ENCODE data around the gene NDUFB11. TPM values are rescaled to one million over a fixed set of nuclear protein-coding genes. Genes with fewer than 3 reads are reported as not detected.

NDUFB11 gene
- total RNA-seq, 1 experiment from 2014 or later, result 92.7 TPM

DNA sequence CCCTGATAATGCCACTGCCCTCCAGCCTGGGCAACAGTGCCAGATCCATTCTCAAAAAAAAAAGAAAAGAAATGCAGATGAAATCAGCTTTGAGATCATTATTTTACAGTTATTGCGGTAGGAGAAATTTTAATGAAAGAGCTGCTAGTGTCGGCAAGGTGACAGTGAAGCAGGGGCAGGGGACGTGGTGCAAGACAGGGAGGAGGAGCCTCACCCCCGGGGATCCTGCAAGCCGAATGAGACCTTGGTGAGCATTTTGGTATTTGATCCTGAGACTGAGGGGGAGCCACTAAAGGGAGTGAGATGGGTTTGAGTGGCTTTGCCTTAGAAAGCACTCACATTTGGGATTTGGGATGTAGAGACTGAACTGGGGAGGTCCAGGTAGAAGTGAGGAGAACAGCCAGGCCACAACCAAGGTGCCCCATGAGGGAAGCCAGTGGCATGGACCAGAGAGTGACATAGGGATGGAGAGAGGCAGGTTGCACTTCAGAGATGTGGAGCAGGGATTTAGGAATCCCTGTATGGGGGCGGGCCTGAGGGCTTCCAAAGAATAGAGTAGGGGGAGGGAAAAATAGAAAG is 24.1 kb upstream of the NDUFB11 start:
- Histone ChIP-seq H3K27me3 (no peaks in the 10 kb centered on the region), H3K36me3 (no peaks in the 10 kb centered on the region), H3K27ac (no peak overlapping the region), H3K4me3 (no peak overlapping the region), H3K4me1 (no peaks in the 10 kb centered on the region), H3K9me3 (replicated peaks) (no peaks in the 10 kb centered on the region)
- DNase-seq, result no peak

DNA sequence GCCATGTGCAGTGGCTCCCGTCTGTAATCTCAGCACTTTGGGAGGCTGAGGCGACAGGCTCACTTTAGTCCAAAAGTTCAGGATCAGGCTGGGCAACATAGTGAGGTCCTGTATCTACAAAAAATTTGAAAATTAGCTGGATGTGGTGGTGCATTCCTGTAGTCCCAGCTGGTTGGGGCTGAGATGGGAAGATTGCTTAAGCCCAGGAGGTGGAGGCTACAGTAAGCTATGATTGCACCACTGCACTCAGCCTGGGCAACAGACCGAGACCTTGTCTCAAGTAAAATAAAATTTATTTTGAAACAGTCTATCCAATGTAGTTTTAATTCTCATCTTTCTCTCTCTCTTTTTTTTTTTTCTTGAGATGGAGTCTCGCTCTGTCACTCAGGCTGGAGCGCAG is 21.6 kb upstream of the NDUFB11 start:
- Histone ChIP-seq H3K4me3 (no peak overlapping the region), H3K9me3 (replicated peaks) (no peaks in the 10 kb centered on the region), H3K27ac (no peak overlapping the region), H3K27me3 (no peaks in the 10 kb centered on the region), H3K4me1 (no peaks in the 10 kb centered on the region), H3K36me3 (no peaks in the 10 kb centered on the region)
- DNase-seq, result no peak

DNA sequence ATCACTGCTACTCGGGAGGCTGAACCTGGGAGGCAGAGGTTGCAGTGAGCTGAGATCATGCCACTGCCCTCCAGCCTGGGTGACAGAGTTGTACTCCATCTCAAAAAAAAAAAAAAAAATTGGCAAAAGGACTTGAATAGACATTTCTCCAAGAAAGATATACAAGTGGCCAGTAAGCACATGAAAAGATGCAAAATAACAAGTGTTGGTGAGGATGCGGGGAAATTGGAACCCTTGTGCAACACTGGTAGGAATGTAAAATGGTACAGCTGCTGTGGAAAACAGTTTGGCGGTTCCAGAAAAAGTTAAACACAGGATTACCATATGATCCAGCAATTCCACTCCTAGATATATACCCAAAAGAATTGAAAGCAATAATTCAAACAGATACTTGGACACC is 19.9 kb upstream of the NDUFB11 start:
- no peaks in the 10 kb centered on the region for H3K4me1 ChIP-seq
- no peaks in the 10 kb centered on the region for H3K9me3 ChIP-seq (replicated peaks)
- H3K36me3 ChIP-seq, result no peaks in the 10 kb centered on the region
- H3K27me3 ChIP-seq, result no peaks in the 10 kb centered on the region
- DNase-seq, result no peak
- H3K27ac ChIP-seq, result no peak overlapping the region
- H3K4me3 ChIP-seq, result no peak overlapping the region

DNA sequence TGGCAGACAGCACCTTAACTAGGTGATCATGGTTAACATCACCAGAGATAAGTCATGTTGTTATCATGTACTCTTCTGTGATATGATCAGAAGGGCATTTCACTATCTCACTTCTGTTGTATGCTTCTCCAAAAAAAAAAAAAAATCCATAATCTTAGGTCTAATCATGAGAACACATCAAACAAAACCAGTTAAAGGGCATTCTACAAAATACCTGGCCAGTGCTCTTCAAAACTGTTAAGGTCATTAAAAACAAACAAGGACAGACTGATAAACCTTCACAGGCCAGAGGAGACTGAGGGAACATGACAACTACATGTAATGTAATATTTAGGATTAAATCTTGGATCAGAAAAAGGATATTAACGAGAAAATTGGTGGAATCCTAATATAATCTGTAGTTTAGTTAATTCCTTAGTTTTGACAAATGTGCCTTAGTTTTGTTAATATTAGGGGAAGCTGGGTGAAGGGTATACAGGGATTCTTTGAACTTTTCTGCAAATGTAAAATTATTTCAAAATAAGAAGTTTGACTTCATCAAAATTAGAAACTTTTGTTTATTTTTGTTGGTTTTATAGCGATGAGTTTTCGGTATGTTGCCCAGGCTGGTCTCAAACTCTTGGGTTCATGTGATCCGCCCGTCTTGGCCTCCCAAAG is 18.6 kb upstream of the NDUFB11 start:
- Histone ChIP-seq H3K9me3 (replicated peaks) (no peaks in the 10 kb centered on the region), H3K4me3 (no peak overlapping the region), H3K27me3 (no peaks in the 10 kb centered on the region), H3K27ac (no peak overlapping the region), H3K36me3 (no peaks in the 10 kb centered on the region), H3K4me1 (no peaks in the 10 kb centered on the region)
- no peak for DNase-seq

DNA sequence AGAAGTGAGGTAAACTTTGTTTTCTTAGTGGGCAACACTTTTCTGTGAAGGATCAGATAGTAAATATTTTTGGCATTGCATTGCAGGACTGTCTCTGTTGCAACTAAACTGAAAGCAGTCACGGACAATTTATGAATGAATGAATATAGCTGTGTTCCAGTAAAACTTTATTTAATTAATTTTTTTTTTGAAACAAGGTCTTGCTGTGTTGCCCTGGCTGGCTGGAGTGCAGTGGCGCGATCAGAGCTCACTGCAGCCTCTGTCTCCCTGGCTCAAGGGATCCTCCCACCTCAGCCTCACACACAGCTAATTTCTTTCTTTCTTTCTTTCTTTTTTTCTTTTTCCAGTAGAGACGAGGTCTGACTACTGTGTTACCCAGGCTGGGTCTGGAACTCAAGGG is 16.3 kb upstream of the NDUFB11 start:
- H3K27ac ChIP-seq, result no peak overlapping the region
- no peaks in the 10 kb centered on the region for H3K27me3 ChIP-seq
- peaks cover 3% of the 10 kb centered on the region; the same call in 1 of the 2 replicates for H3K36me3 ChIP-seq
- no peaks in the 10 kb centered on the region for H3K4me1 ChIP-seq
- DNase-seq, result no peak
- no peak overlapping the region for H3K4me3 ChIP-seq
- no peaks in the 10 kb centered on the region for H3K9me3 ChIP-seq (replicated peaks)

DNA sequence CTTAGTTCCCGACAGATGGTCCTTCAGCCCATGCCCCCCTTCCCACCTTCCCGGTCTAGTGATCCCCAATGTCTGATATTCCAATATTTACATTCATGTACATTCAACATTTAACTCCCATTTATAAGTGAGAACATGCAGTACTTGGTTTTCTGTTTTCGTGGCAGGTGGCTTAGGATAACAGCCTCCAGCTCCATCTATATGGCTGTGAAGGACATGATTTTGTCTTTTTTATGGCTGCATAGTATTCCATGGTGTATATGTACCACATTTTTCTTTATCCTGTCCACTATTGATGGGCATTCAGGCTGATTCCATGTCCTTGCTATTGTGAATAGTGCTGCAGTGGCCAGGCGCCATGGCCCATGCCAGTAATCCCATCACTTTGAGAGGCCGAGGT is 14.3 kb upstream of the NDUFB11 start:
- Histone ChIP-seq H3K27ac (no peak overlapping the region), H3K9me3 (replicated peaks) (no peaks in the 10 kb centered on the region), H3K27me3 (no peaks in the 10 kb centered on the region), H3K4me1 (no peaks in the 10 kb centered on the region), H3K36me3 (peaks cover 9% of the 10 kb centered on the region), H3K4me3 (no peak overlapping the region)
- DNase-seq, result no peak

DNA sequence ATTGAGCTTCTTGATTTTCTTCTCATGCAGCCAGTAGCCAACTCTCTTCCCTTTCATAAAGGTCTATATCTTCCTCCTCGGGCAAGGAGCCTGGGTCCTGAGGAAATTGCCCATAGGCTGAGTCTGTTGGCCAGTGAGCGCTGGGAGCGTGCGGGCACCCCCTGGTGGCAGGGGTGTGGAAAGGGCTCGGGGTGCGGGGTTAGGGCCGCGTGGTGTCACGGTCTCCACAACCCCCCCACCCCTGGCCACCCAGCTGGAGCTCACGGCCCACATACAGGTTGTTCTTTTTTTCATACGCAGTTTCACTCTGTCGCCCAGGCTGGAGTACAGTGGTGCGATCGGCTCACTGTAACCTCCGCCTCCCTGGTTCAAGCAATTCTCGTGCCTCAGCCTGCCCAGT is 13.6 kb upstream of the NDUFB11 start:
- DNase-seq, result no peak
- H3K4me3 ChIP-seq, result no peak overlapping the region
- H3K9me3 ChIP-seq (replicated peaks), result no peaks in the 10 kb centered on the region
- no peaks in the 10 kb centered on the region for H3K27me3 ChIP-seq
- H3K4me1 ChIP-seq, result no peaks in the 10 kb centered on the region
- H3K36me3 ChIP-seq, result peaks cover 9% of the 10 kb centered on the region
- H3K27ac ChIP-seq, result no peak overlapping the region

DNA sequence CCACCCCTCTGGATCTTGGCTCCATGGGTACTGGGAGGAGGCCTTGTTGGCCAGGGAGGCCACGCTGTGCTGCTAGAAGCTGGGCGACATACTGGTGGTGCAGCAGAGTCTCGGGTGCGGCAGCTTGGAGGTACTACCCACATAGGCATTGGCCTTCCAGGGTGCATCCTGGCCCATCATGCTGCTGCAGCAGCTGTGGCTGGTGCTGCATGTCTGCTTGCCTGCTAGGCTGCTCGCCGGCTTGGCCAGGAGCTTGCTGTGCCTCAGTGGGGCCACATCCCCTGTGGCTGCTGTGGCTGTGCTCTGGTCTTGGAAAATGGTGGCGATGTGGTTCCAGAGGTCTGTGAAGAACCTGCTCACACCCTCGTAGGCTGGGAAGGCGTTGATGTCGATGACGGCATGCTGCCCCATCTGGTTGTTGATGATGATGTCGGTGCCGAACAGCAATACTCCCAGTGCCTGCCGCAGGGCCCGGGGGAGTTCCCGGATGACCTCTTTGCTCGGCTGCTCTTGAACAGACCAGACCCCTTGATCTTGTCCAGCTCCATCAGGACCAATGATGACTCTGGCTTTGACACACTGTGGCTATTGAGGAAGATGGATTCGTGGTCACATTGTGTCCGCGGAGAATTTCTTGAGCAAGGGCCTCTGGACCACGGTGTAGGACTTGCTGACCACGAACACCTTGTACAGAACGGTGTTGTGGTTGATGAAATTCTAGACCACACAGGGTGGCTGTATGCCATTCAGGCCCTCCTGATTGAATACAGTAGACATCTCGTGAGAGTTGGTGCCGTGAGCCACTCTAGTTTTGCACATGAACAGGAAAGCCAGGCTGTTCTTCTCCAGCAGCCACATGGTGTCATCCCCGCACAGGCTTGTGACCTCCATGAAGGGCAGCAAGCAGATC is 12.4 kb upstream of the NDUFB11 start:
- Histone ChIP-seq H3K9me3 (replicated peaks) (no peaks in the 10 kb centered on the region), H3K27ac (no peak overlapping the region)
- no peak for DNase-seq

DNA sequence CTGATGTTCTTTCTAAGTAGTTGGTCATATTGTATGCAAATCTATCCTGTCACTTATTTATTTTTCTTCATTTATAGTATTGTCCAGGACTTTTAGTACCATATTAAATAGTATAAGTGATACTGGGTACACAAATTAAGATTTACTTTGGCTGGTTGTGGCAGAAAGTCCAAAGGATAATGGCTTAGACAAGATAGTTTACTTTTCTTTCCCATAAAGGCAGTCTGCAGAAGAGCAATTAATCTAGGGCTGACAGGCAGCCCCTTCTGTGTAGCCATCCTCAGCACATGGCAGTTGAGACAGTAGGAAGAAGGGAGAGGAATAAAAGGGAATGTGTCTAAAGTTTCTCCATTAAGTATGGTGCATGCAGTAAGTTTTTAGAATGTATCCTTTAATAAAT is 6.9 kb upstream of the NDUFB11 start:
- Histone ChIP-seq H3K9me3 (replicated peaks) (no peaks in the 10 kb centered on the region), H3K4me3 (no peak overlapping the region), H3K36me3 (peaks cover 6% of the 10 kb centered on the region; the same call in 1 of the 2 replicates), H3K4me1 (no peaks in the 10 kb centered on the region), H3K27me3 (no peaks in the 10 kb centered on the region), H3K27ac (no peak overlapping the region)
- no peak for DNase-seq

More for the DNA sequence above, 12.4 kb upstream of the NDUFB11 start:
- no peaks in the 10 kb centered on the region for H3K4me1 ChIP-seq
- H3K4me3 ChIP-seq, result no peak overlapping the region
- peaks cover 9% of the 10 kb centered on the region for H3K36me3 ChIP-seq
- no peaks in the 10 kb centered on the region for H3K27me3 ChIP-seq

DNA sequence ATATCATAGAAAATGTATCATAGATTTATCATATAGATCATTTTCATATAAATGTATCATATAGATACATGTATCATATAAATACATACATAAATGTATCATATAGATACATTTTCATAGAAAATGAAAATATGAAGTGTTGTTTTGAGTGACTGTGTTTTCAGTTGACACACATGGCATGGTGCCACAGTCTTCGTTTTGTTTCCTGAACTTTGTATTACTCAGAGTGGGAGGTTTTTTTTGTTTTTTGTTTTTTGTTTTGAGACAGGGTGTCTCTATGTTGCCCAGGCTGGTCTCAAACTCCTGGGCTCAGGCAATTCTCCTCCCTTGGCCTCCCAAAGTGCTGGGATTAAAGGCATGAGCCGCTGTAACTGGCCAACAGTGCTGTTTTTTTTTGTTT is 4.4 kb upstream of the NDUFB11 start:
- Histone ChIP-seq H3K4me1 (no peaks in the 10 kb centered on the region), H3K4me3 (no peak overlapping the region), H3K27me3 (no peaks in the 10 kb centered on the region), H3K36me3 (no peaks in the 10 kb centered on the region), H3K27ac (no peak overlapping the region), H3K9me3 (replicated peaks) (no peaks in the 10 kb centered on the region)
- DNase-seq, result no peak

DNA sequence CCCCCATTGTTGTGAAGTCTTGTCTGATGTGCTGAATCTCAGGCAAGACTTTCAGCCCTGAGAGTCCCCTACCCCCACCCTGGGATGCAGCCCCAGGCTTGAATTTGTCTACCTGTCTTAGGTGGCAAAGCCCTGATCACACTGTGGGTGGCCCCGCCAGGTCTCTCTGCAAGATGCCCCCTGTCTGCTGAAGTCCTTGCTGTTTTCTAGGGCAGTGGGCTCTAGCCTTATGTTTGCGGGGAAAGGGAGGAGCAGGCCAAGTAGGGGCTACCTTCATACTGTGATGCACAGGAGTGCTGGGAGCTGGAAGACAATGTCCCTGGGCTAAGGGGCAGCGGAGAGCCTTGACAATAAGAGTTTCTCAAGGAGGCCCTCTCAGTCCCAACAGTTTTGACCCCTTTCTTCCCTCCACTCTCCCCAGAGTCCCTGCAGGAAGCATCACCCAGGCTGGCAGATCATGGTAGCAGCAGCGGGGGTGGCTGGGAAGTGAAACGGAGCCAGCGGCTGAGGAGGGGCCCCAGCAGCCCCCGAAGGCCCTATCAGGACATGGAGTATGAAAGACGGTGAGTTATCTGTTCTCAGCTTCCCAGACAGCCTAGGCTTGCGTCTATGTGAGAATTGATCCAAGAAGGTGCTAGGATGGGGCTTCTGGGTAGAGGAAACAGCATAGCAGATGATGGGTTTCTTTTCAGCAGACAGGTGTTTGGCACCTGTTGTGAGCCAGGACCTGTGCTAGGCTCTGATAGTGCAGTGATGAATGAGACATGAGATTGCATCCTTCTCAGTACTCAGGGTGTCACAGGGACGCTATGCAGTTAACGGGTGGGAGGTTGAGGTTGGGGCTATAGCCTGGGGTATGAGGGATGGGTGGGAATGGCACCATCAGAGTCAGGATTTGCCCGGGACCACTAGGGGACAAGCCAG is 2.7 kb upstream of the NDUFB11 start:
- H3K27ac ChIP-seq, result no peak overlapping the region
- H3K36me3 ChIP-seq, result no peaks in the 10 kb centered on the region
- H3K4me3 ChIP-seq, result no peak overlapping the region
- no peaks in the 10 kb centered on the region for H3K4me1 ChIP-seq
- H3K27me3 ChIP-seq, result no peaks in the 10 kb centered on the region
- DNase-seq, result no peak
- no peaks in the 10 kb centered on the region for H3K9me3 ChIP-seq (replicated peaks)

DNA sequence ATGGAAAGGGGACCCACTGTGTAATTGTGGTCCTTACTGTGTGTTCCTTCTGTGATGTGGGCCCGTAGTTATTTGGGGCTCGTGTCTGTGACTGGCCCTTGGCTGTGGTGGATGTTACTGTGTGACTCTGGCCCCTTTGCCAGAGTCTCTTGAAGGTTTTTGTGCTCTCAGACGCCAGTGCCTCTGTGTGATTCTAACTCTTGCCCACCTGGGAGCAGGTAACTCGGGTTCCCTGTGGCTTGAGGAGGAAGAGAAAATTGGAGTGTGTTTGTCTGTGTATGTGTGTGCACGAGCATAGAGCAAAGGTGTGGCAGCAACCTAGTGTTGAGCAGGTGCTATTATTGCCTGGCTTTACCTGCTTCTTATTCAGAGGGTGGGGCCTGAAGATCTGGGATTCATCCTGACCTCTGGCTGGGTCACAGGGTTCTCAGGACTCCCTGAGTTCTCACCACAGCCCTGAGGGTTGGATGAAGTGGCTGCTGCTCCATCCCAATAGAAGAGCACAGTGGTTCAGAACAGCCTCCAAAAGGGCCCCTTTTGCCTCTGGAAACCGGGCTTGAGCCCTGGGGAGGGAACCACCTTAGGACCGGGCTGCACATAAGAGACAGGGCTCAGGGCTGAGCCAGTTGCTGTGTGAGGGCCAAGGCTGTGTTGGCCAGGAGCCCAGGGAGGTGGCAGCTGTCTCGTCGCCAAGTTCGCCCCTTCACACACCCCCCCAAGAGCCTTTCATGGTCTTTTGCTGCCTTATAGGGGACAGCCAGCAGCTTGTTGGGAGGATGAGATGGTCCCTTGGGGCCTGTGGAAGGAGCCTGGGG is 1.8 kb upstream of the NDUFB11 start:
- Histone ChIP-seq H3K27ac (no peak overlapping the region), H3K36me3 (no peaks in the 10 kb centered on the region), H3K4me3 (peak overlapping the region; percentile 92), H3K4me1 (no peaks in the 10 kb centered on the region), H3K27me3 (no peaks in the 10 kb centered on the region), H3K9me3 (replicated peaks) (no peaks in the 10 kb centered on the region)
- peak; percentile 59 to 65 for DNase-seq

DNA sequence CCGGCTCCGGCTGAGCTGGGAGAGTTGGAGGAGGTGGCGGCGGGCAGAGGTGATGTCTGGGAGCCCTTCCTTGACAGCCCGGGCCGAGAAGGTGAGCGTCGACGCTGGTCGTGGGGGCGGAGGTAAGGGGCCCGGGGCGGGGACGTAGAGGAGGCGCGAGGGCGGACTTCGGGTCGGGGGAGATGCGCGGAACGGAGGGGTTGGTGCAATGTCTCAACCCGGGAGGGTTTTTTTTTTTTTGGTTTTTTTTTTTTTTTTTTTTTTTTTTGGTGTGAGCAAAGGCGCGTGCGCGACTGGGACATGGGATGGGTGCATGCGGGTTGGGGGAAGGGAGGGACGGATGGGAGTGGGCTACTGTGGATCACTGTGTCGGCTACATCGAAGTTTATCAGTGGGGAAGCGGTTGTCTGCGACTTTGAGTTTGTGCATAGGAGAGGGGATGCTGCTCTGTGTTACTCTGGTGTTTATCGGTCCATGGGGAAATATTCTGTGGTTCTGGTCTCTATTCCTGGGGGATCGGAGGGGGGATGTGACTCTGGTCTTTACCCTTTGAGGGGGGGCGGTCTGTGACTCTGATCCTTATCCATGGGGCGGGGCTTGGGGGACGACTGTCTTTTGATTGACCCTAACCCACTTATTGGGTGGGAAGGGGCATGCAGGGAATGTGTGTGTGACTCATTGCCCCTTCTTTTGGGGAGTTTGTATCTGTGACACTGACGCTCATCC is 1.1 kb upstream of the NDUFB11 start:
- no peaks in the 10 kb centered on the region for H3K9me3 ChIP-seq (replicated peaks)
- no peaks in the 10 kb centered on the region for H3K36me3 ChIP-seq
- H3K4me1 ChIP-seq, result no peaks in the 10 kb centered on the region
- peak overlapping the region; percentile 92 for H3K4me3 ChIP-seq
- H3K27me3 ChIP-seq, result no peaks in the 10 kb centered on the region
- H3K27ac ChIP-seq, result peak overlapping the region; percentile 90
- peak; percentile 11 to 13 for DNase-seq

Data from SJCRH30 (cell line).